Pericardium fibroblast (primary cell): Measurements from ENCODE around the gene AKAP8L. TPM values are rescaled to one million over a fixed set of nuclear protein-coding genes. Genes with fewer than 3 reads are reported as not detected.

Experiments used
- total RNA-seq: library from RNA; depleted of rRNA; stranded (reverse); fragments of >200 nt; gene quantifications from 2 replicates; pipeline ENCODE4 v1.2.3, GENCODE V29; 2015

The AKAP8L gene
- total RNA-seq = 47.7 and 61.4 TPM in 2 replicates

DNA sequence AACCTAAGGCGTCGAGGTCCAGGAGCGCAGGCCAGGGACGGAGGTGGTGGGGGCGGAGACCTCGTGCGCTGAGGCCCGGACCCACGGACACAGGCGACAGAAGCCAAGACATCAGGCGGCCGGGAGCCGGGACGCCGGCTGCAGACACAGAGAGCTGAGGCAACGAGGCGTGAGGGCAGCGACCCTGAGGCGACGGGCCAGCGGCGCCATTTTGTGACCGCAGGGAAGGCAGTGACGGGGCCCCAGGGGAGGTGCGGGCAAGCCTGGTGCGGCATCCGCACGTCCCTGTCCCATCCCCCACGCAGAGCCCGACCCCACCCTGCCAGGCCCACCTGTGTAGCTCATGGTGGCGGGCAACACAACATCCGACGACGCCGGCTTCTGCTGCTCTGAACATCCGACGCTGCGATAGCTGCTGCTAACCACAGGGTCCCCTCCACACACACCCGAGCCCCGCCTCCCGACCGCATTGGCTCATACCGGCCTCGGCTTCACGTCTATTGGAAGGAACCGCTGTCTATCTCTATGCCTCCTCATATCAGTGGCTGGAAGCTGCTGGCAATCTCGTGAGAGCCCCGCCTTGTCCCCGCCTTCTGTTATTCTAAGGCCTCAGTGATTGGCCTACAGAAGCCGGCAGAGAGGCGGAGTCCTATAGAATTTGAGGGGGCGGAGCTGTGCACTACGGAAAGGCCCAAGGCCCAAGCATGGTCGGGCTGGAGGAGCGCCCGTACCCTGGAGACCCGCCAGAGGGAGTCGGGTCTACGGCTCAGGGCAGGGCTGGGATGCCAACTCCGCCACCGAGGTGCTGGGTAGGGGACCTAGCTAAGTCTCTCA is at the start of gene AKAP8L:
Gene AKAP8L, minus strand, starts transcription at position 410 of the 834 bp plus-strand sequence. Its CDS starts 65 bp downstream, at position 345.

GRCh38 chr19:15464394-15465385 is 45.9 kb upstream of the AKAP8L start, which contains the start of gene RASAL3:
RASAL3 (minus strand) TSS chr19:15464544; CDS start chr19:15464358, 186 bp downstream.

DNA sequence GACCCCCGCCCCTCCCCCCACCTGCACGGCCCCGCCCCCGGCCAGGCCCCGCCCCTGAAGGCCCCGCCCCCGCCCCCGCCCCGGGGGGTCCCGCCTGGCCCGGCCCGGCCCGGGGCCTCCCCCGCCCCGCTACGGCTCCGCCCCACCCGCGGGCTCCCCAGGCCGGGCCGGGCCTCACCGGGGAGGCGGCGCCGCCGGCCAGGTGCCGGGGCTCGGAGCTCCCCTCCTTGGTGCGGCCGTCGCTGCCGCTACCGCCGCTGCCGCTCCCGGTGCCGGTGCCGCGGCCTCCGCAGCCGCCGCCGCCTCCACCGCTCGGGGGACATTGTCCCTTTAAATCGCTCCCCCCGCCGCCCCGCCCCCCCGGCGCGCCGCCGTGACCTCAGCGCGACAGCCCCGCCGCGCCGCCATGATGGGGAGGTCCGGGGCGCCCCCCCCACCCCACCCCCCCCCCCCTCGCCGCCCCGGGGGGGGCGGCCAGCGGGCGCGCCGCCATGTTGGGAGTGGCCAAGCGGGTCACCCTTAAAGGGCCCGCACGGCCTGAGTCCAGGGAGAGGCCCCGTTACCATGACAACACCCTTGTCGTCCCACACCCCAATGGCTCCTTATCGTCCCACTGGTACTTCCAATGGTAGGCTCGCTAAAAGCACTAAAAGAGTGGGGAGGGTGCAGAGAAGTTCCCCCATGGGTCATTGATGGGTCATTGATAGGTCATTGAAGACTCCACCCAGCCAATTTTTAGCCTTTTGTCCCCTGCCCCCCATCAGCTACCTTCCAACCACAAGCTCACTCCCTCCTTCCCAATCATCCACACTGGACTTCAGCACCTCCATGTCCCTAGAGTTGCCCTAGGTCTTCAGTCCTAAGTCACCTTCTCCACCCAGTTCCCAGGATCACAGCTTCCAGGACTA is 31.1 kb upstream of the AKAP8L start, which contains the start of gene WIZ:
Gene WIZ, minus strand, starts transcription at position 337 of the 908 bp plus-strand sequence. CDS start 1,649 bp downstream, outside the sequence.

DNA sequence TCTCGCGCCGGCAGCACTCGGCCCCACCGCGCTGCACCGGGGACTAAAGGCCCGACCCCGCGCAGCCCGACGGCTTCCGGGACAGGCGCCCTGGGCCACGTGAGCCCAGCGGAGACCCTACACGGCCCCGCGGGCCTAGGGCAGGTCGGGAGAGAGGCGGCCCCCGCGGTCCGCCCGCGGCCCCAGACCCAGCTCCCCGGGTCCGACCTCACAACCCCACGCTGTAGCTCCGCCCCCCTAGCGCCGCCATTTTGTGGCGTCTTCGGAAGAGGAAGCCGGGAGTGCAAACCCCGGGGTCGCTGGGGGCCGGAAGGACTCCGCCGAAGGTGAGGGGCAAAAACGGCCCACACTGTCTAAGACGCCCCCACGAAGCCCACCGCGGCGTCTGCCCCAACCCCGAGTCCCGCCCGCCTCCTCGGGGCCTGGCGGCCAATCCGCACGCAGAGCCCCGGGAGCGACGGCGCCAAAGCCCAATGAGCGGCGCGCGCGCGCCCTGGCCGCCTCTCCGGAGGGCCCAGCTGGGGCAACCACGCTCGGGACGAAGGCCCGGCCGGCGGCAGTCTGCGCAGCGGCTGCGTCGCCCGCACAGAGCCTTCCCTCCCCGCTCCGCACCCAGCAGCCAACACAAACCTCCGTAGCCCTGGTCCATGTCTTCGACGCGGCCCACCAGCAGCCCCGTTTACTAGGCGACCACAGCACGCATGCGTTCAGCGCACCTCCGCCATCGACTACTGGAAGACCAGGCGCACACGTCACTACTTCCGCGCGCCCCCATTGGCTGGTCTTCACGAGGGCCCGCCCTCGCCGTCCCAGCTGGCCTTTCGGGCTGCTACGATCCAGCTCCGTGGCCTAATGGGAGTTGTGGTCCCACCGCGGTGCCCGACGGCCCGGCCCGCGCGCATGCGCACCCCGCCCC is 39.4 kb downstream of the AKAP8L start, which contains the start of gene AKAP8:
Gene AKAP8, minus strand, starts transcription at position 705 of the 916 bp plus-strand sequence. Its CDS starts 56 bp downstream, at position 649.

GRCh38 chr19:15332311-15332996 is 86.3 kb downstream of the AKAP8L start, which contains the start of gene BRD4:
BRD4 (minus strand) TSS chr19:15332539; CDS start chr19:15273099, 59,440 bp downstream.

Other genes with a start within 250 kb of the AKAP8L start
- 46.6 and 49.8 TPM in 2 replicates for gene NOTCH3, start 218.0 kb downstream of the AKAP8L start, total RNA-seq
- gene EPHX3, start 186.5 kb downstream of the AKAP8L start, total RNA-seq = not detected in 2 replicates
- 23.1 and 28.3 TPM in 2 replicates for gene BRD4, start 86.4 kb downstream of the AKAP8L start, total RNA-seq
- gene AKAP8, start 39.2 kb downstream of the AKAP8L start, total RNA-seq = 9.6 and 11.6 TPM in 2 replicates
- 33.3 and 37.6 TPM in 2 replicates for gene WIZ, start 31.0 kb upstream of the AKAP8L start, total RNA-seq
- gene RASAL3, start 45.6 kb upstream of the AKAP8L start, total RNA-seq = not detected in 2 replicates
- not detected in 2 replicates for gene PGLYRP2, start 60.5 kb upstream of the AKAP8L start, total RNA-seq
- gene CYP4F22, start 89.5 kb upstream of the AKAP8L start, total RNA-seq = not detected in 2 replicates
- gene CYP4F8, start 196.2 kb upstream of the AKAP8L start, total RNA-seq = not detected in 2 replicates
- not detected in 2 replicates for gene CYP4F3, start 221.9 kb upstream of the AKAP8L start, total RNA-seq